Stimulated activated CD4-positive, alpha-beta T cell treated with anti-CD3 and anti-CD28 coated beads, Interleukin-1b, Interleukin-23, amount 100 ng/mL, for 24 hours (primary cell): ENCODE measurements around the gene B3GNT7.

Experiments used
- DNase-seq, 4 experiments: peaks; one replicate each; pipeline ENCODE4 v3.0.0-alpha.2; 2020; ENCODE audit warnings: low read depth in 4 of 4, low spot score in 1 of 4

Gene B3GNT7

DNA sequence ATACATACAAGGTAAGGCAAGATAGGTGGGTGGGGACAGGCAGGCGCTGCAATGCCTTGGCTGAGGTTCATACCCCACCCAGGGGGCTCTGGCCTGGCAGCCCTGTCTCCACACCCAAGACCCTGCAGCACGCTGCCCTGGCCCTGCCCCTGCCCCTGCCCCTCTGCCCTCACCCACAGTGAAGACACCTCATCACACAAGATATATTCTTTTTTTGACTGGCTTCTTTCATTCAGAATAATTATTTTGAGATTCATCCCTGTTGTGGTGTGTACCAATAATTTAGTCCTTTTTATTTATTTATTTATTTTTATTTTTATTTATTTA, 11.4 kb upstream of the B3GNT7 start:
- no peak for DNase-seq

DNA sequence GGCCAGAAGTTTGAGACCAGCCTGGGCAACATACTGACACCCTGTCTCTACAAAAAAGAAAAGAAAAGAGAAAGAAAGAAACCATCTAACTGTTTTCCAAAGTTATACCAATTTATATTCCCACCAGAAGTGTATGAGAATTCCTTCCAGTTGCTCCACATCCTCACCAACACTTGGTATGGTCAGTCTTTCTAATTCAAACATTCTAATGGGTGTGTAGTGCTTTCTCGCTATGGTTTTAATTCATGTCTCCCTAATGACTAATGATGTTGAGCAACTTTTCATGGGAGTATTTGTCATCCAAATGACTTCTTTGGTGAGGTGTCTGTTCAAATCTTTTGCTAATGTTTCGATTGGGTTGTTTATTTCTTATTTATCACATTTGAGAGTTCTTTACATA, 10.5 kb upstream of the B3GNT7 start:
- DNase-seq, result no peak

DNA sequence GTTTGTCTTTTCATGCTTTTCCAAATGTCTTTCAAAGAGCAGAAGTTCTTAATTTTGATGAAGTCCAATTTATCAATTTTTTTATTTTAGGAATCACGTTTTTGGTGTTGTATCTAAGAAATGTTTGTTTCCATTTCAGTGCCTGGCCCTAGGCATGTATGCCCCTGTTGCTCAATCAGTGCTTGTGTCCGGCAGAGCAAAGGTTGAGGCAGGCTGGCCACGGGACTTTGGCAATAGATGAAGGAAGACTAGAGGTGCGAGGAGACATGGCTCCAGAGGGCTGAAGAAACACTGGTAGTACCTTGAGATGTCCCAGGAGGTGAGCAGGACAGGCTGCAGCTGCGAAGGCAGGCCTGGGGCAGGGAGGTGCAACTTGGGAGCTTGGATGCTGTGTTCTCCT, 10.1 kb upstream of the B3GNT7 start:
- DNase-seq, result no peak

DNA sequence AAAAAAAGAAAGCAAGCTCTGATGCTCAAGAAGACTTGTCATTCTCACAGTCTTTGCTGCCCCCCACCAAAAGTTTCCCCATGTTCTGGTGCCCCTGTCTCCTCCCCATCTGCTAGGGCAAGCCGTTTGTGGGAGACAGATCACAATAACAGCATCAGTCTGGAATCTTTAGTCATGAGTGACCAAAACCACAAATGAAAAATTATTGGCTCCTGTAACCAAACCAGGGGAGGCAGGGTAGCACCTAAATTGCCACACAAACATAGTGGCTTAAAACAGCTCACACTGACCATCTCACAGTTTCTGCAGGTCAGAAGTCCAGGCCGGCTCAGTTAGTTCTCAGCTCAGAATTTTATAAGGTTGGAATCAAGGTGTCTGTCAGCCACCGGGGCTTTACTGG, 9.1 kb upstream of the B3GNT7 start:
- no peak for DNase-seq

DNA sequence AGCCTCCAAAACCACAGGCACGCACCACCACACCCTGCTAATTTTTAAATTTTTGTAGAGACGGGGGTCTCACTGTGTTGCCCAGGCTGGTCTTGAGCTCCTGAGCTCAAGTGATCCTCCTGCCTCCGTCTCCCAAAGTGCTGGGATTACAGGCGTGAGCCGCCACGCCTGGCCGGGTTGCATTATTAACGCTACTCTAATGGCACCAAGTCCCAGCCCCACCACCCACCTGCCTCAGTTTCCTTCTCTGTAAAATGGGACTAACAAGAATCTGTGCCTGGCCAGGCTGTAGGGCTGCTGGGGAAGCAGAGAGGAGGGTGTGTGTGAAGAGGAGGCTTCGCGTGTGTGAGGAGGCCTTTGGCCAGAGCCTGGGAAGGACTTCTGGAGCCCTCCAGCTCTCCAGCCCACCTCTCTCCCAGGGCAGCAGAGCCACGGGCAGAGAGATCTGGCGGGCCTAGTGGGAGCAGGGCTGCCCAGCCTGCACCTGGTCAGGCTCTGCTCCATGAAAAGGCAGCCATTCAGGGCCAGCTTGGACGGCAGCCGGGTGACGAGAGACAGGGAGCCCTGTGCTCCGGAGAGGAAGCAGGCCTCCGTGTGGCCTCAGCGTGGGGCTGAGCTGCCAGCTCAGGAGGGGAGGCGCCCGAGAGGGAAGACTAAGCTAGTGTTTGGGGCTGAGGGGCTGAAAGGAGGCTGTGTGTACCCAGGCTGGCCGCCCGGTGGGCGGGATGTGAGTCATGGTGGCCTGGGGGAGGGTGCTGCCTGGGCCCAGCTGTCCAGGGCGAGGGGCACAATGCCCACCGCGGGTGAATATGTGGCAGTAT, 7.4 kb upstream of the B3GNT7 start:
- no peak for DNase-seq

DNA sequence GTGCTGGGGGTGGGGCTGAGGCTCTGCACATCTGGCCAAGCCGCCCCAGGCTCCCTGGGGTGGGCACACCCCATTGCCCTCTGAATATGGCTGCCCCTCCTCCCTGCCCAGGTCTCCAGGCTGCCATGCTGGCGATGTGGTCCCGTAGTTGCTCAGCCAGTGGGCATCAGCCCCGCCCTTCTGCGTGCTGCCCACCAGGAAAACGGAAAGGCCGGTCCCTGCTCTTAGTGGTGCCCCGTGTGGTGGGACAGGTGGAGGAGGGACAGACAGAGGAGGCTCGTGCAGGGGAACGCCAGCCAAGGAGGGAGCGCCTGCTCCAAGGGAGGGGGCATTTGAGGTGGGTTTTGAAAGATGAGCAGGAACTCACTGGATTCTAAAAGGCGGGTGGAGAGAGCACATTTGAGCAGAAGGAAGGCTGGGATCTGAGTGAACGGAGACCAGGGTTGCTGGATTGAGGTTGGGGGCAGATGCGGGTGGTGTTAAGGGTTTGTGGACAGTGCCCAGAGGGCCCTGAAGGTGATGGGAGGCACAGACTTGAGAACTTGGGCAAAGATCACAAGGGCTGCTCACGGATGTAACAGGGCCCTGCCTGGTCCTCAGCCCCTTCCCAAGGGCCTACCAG, 6.7 kb upstream of the B3GNT7 start:
- DNase-seq, result no peak

DNA sequence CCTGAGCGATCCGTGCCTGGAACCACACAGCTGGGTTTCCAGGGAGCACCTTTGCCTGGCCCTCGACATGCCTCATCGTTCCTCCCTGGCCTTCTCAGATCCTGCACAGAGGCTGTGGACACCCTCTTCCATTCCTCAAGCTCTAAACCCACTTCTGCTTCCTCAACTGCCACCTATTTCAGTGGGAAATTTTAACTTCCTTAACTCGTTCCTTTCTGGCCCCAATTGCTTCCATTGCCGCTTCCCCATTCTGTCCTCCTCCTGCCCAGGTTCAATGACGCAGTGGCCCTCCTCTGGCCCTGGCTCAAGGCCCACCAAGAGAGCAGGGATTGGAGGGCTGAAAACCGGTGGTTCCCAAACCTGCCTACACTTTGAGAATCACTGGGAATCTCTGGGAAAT, 4.8 kb upstream of the B3GNT7 start:
- DNase-seq, result no peak

DNA sequence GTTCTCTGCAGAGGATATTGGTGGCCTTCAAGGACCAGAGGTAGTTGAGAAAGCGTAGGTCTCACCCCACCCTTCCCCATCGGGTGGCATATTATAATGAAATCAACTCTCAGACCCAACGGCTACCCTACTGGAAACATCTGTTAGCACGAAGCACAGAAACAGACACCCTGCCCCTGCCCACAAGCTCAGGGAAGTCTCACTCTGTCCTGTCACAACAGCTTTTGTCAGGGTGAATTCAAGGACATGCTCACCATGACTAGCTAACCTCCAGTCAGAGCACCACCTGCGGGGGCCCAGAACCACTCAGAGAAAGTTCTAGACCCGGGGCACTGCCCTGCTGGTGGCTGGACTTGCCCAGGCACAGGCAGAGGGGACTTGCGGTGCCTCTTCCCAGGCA, 3.5 kb upstream of the B3GNT7 start:
- DNase-seq, result no peak

DNA sequence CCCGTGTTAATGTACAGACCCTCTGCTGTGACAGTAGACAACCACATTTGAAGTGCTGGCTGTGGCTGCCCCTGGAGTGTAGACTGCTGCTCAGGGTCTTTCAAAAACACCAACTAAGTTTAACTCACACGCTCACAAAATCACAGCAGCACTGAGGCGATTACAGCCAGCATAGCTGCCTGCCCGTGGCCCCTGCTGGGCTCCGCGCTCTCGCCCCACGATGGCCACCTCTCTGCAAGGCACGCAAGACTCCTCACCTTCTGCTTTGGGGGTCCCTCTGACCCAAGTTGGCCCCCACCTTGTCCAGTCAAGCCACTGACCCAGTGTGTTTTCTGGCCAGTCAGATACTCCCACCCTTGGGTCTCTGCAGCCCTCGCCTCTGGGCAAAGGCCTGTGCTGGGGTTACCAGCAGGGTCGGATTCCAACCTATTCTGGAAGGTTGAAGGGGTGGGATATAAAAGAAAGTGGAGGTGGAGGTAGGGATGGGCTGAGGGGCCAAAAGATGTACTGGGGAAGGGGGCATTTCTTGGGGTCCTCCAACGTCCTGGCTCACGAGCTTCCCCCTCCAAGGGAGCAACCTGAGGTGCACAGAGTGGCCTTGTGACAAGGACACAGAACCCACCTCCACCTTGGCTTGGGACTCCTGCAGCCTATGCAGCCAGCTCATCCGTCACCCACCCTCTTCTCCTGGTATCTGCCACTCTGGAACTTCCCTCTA, 2.9 kb upstream of the B3GNT7 start:
- DNase-seq, result no peak

DNA sequence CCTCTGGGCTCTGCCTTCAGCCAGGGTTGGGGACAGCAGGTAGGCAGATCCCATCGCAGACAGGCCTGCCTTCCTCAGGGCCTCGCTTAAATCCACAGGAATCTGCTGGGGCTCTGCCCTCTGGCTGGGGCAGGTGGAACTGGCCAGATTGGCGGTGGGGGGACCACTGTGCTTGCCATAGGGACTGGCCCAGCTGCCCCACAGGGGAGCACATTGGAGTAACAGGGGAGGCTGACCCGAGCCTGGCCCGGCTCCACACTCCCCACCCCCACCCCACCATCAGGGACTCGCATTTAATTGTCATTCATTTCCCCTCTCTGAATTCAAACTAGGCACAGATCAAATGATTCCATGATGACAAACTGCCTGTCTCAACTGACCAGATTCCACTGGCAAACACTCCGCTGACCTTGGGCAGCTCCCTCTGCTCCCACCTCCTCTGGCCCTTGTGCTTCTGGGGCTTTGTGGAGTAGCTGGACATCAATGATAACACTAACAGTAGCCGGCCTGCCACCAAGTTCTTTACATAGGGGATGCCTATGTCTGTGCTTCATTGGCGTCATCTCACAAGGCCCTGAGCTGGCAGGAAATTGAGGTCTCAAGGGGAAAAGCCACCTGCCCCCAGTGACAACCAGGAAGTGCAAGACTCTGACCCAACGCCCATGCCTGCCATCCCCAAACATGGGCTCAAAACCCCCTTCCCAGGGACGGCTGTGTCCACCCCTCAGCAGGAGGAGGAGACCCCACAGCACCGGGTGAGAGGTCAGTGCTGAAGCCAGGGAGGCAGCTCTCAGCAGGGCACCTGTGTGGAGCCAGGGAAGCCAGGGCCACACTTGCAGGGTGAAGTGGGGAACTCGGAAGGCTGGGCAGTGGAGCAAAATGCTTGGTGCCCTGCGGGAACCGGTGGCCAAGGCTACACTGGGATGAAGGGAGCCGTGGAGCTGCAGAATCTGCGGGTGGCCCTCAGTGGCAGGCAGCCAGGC, 2.1 kb upstream of the B3GNT7 start:
- DNase-seq, result no peak

DNA sequence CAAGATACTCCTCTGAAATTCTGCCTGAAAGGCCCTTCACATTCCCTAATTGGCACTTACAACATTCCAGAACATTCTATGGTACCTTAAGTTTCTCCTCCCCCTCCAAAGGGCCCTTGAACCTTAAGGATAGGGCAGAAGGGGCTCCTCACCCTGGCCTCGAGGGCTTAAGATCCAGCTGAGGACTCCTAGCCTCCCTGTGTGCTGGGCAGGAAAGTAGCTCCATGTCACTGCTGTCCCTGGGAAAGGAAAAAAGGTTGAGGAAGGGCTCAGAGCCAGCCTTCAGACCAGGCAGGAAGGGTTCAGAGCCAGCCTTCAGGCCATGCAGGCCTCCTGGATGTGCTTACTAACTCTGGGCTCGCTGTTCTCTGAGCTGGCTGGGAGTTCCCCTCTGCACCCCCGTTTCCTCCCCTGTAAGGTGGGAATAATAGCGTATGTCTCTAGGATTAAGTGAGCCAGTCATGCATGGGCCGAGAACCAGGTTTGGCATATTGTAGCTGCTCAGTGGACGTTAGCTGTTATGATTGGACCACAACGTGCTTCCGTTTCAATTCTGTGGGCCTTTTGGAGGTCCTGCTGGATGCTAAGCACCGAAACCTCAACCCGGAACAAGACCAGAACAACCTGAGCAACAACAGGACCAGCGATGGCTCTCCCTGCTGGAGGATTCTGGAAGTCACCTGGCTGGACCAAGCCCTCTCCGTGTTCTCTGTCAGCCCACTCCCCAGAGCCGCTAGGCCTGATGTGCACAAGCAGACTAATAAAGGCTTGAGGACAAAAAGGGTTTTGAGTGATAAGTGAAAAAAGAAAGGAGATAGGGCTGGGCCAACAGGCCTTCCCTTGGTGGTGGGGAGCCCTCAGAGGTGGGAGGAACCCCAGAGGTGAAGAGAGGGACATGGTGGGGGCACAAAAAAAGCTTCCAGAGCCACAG, 1.0 kb upstream of the B3GNT7 start:
- DNase-seq, result no peak

DNA sequence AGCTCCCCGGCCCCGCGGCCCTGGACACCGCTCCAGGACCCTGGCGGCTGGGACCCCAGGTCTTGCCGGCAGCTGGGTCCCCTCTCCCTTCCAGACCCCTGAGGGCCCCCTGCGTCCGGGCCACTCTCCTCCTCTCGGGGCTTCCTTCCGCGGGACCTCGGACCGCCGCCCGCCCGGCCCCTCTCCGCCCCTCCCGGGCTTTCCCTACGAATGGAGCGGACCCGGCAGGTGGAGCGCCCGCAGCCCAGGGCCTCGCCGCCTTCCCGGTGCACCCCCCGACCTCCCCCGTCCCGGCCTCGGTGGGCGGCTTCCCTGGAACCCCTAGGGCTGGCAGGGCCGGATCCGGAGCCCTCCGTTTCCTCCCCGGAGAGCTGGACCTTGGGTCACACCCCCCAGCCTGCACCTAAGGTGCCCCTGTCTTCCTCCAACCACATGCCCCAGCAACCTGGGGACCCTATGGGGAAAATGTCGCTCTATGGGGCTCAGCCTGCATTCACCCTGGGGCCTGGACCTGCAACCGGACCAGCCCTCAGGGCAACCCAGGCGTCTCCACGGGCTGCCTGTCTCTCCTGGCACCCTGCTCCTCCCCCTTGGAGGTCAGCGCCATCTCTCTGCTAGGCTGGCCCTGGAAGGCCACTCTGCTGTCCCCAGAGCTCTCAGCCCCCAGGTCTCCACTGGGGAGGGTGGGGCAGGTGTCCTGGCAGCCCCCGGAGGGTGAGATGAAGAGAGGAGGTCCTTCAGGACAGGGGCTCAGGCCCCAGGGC, 730 bp downstream of the B3GNT7 start:
- DNase-seq, result no peak

DNA sequence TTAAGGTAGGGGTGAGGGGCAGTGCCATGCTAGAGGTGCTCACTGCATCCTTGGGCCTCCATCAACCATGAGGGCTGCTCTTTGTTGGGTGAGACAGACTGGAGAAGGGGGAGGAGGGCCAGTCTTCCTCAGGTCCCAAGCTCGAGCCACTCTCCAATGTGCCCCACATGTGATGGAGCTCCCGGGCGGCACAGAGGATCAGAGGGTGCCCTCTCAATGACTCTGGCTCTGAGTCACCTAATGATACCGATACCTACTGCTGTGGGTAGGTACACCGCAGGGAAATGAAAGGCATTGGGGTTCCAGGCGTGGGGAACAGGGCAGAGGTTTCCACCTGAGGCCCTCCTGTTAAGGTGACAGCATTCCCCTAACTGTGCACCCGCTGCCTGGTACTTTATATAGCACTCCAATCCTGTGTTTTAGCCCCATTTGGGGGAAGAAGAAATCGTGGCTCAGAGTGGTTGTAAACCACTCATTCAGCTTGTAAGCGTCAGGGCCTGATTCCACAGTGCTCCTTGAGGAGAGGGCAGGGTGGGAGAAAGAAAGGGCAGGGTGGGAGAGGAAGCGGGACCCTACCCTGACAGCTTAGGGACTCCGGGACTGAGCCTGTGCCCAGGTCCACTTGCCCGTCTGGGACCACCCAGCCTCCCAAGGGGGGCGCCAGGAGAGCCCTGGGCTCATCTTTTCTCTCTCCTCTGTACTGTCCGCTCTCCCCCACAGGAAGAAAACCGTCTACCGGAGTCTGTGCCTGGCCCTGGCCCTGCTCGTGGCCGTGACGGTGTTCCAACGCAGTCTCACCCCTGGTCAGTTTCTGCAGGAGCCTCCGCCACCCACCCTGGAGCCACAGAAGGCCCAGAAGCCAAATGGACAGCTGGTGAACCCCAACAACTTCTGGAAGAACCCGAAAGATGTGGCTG, 1.8 kb downstream of the B3GNT7 start:
- peak in 1 of 4 experiments; percentile 6 for DNase-seq

DNA sequence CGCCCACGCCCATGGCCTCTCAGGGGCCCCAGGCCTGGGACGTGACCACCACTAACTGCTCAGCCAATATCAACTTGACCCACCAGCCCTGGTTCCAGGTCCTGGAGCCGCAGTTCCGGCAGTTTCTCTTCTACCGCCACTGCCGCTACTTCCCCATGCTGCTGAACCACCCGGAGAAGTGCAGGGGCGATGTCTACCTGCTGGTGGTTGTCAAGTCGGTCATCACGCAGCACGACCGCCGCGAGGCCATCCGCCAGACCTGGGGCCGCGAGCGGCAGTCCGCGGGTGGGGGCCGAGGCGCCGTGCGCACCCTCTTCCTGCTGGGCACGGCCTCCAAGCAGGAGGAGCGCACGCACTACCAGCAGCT, 2.4 kb downstream of the B3GNT7 start:
- DNase-seq, result no peak

DNA sequence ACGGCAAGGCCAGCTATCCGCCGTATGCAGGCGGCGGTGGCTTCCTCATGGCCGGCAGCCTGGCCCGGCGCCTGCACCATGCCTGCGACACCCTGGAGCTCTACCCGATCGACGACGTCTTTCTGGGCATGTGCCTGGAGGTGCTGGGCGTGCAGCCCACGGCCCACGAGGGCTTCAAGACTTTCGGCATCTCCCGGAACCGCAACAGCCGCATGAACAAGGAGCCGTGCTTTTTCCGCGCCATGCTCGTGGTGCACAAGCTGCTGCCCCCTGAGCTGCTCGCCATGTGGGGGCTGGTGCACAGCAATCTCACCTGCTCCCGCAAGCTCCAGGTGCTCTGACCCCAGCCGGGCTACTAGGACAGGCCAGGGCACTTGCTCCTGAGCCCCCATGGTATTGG, 3.1 kb downstream of the B3GNT7 start:
- no peak for DNase-seq

DNA sequence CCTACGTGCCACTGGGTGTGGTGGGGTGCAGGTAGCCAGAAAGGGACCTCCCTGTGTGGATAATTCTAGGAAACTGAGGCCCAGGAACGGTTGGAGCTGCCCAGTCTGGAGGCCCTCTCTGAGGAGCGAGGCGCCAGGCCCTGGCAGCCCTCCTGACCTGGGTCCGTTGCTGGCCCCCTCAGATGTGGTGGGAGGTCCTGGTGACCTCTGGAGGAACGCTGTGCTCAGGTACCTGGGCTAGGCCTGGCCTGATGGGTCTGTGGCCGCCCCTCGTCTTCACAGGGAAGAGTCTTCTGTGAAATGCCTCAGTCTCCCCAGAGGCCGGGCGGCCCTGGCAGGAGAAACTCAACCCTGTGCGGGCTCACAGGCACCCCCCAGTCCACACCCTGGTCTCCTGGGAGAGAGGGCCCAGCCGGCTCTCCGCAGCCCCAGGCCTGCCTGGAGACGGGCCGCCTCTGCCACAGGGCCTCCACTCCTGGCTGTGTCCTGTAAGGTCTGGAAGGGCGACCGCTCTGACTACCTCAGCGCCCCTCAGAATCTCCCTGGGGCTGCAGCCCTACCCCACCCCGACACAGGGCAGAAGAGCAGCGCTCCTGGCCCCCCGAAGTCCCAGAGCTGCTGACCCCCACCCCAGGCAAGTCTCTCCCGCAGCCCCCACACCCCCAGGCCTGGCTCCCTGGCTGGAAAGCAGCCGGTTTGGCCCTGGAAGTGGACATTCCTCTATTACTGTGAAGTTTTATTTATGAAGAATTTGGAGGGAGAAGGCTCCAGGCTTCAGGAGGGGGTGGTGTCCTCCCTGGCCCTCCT, 3.7 kb downstream of the B3GNT7 start:
- no peak for DNase-seq

DNA sequence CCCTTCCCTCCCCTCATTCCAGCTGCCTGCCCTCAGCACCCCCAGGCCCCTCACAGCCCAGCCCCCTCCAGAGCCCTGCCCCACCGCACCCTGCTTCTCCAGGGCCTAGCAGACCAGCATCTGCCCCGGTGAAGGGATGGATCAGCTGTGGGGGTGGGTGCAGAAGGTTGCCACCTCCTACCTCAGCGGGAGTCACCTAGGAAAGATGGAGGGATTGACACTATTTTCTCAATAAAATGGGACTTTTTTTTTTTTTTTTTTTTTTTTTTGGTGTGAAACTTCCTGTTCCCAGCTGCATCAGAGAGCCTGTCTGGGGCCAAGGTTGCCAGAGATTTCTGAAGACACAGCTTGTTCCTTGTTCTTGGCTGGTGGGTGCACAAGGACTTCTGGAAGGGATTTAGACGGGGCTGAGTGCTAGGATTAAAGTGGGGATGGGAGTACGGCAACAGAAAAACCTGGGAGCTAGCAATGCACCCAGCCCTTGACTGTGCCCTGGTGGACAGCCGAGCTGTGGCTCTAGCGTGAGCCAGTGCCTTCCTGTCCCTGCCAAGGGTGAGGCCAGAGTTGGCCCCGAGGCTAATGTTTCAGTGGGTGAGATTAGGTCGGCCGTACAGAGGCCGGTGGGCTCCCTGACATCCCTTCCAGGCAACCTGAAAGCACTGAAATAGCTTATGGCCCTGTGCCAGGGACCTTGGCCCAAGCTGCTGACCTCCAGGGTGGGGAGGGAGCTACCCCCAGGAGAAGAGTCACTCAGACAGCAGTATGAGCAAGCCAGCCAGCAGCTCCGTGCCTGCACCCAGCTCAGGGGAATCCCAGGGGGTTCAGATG, 4.6 kb downstream of the B3GNT7 start:
- DNase-seq, result no peak
